ENCODE data around the gene DNMT1. TPM values are rescaled to one million over a fixed set of nuclear protein-coding genes. Genes with fewer than 3 reads are reported as not detected.

Gene DNMT1
- total and polyA plus RNA-seq, 2 donors (not counting 1 experiment from before 2014, with no cell fraction given), result 53.0 to 119 TPM

DNA sequence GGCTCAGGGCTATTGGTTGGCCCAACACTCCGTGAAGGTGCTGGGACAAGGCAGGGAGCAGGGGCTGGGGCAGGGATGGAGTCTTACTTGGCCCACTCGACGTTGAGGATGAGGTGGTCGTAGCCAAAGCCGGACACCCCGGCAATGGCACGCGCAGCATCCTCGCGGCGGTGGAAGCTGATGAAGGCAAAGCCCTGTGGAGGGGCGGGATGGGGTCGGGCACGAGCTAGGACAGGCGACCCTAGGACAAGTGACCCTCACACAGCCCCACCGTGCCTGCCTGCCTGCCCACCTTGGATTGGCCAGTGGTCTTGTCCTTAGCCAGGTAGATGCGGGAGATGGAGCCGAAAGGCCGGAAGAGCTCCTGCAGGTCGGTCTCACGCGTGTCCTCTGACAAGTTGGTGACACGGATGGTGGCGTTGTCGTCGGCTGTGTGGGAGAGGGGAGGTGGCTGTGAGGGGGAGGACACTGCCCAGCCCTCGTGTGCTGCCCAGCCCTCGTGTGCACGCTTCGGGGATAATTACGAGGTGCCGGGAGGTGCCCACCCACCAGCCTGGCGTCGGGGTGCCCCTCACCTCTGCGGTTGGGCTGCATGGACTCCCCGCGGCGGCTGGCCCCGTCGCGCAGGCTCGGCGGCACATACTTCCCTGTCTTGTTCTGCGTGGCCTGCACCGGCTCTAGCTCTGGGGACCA lies 79.2 kb downstream of the DNMT1 start:
- peaks cover 0 to 45% of the 10 kb centered on the region in 2 experiments for H3K36me3 ChIP-seq (replicated peaks in 1 of 2; ENCODE audit: control extremely low read depth in 1 of 2, control insufficient read depth in 1 of 2, extremely low read depth in 1 of 2, insufficient read depth in 2 of 2, low read length in 1 of 2)
- DNase-seq, result no peak
- H3K4me1 ChIP-seq (ENCODE audit: control insufficient read depth in 2 of 2, insufficient read depth in 2 of 2, low read length in 2 of 2), result peaks cover 36 to 45% of the 10 kb centered on the region in 2 donors

More for the DNA sequence above, 79.2 kb downstream of the DNMT1 start:
- Histone ChIP-seq H2AFZ (ENCODE audit: insufficient read depth, low read depth, low read length, poor library complexity, severe bottlenecking) (no peak overlapping the region), H3K4me3 (ENCODE audit: control extremely low read depth in 1 of 5, extremely low read depth in 1 of 5, insufficient read depth in 1 of 5, low read depth in 2 of 5, low read length in 4 of 5) (no peak overlapping the region), H3K9me3 (ENCODE audit: control extremely low read depth in 1 of 3, control insufficient read depth in 2 of 3, insufficient read depth in 1 of 3, low read length in 2 of 3) (peaks cover 0 to 6% (median 0%) of the 10 kb centered on the region in 3 donors), H3K9ac (ENCODE audit: low read length) (no peak overlapping the region), H4K20me1 (ENCODE audit: control insufficient read depth, insufficient read depth, low read length, poor library complexity, severe bottlenecking) (peaks cover 76% of the 10 kb centered on the region), H3K27me3 (replicated peaks in 1 of 4; ENCODE audit: control extremely low read depth in 1 of 4, control insufficient read depth in 3 of 4, insufficient read depth in 4 of 4, low read length in 3 of 4) (no peaks in the 10 kb centered on the region), H3K4me2 (replicated peaks; ENCODE audit: low read depth, low read length, poor library complexity, severe bottlenecking) (no peak overlapping the region), H3K27ac (ENCODE audit: low read length in 2 of 2) (no peak overlapping the region), H3K79me2 (ENCODE audit: control insufficient read depth, insufficient read depth, low read length) (peaks cover 33% of the 10 kb centered on the region)
- no peak for ATAC-seq (ENCODE audit: low read depth)
- no peak overlapping the region for H3K27ac Mint-ChIP-seq
- H3K4me3 Mint-ChIP-seq, result no peak overlapping the region
- CTCF ChIA-PET, result interaction anchor here (1.0 to 15.9 kb wide), 4 partner anchors 14 to 185 kb away, joined by 3 to 263 read pairs (median 6); partner anchors contain the start of genes ANGPTL6 and PPAN
- TF ChIP-seq, protein P1, sequence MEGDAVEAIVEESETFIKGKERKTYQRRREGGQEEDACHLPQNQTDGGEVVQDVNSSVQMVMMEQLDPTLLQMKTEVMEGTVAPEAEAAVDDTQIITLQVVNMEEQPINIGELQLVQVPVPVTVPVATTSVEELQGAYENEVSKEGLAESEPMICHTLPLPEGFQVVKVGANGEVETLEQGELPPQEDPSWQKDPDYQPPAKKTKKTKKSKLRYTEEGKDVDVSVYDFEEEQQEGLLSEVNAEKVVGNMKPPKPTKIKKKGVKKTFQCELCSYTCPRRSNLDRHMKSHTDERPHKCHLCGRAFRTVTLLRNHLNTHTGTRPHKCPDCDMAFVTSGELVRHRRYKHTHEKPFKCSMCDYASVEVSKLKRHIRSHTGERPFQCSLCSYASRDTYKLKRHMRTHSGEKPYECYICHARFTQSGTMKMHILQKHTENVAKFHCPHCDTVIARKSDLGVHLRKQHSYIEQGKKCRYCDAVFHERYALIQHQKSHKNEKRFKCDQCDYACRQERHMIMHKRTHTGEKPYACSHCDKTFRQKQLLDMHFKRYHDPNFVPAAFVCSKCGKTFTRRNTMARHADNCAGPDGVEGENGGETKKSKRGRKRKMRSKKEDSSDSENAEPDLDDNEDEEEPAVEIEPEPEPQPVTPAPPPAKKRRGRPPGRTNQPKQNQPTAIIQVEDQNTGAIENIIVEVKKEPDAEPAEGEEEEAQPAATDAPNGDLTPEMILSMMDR (IDR thresholded peaks at IDR 0.05), result no peak
- no peak for TF ChIP-seq EZH2 (IDR thresholded peaks at IDR 0.05; ENCODE audit: borderline replicate concordance, insufficient read depth, low read depth, low read length, poor library complexity, severe bottlenecking)
- H3K27me3 Mint-ChIP-seq, result no peaks in the 10 kb centered on the region
- intact Hi-C loops (cut with micrococcal nuclease), result no loop called here
- no peaks in the 10 kb centered on the region for H3K9me3 Mint-ChIP-seq (ENCODE audit: insufficient read depth)
- 94% methylated on average over 45 of the region's 45 CpGs for WGBS (ENCODE audit: insufficient coverage)
- H3K4me1 Mint-ChIP-seq, result peaks cover 45% of the 10 kb centered on the region
- POLR2A ChIA-PET, result interaction anchor here (0.6 to 6.6 kb wide), 3 partner anchors 14 to 316 kb away, joined by 3 to 62 read pairs (median 3); partner anchors contain the start of gene ANGPTL6
